Neural cell (in vitro differentiated cells): ENCODE results near the gene SLF1. TPM values are rescaled to one million over a fixed set of nuclear protein-coding genes. Genes with fewer than 3 reads are reported as not detected.
A peak's percentile ranks its signal among the peaks of the same experiment; 100 is the strongest.

Experiments
- H2AFZ ChIP-seq: fragments of 200-600, 300-800 bp; sonication (generic), shearing (Covaris generic); 2 replicates; pipeline ENCODE4 v1.6.0; 2014; ENCODE audit warnings: low read depth, mild to moderate bottlenecking, antibody characterized with exemption, low read length, moderate library complexity
- H3F3A ChIP-seq: fragments of 200-600 bp; shearing (Covaris generic); 2 replicates; pipeline ENCODE4 v1.6.1; 2016; ENCODE audit warnings: mild to moderate bottlenecking, moderate library complexity, mixed read lengths, antibody characterized with exemption, low read length; ENCODE audit not compliant: insufficient read depth, poor library complexity, severe bottlenecking
- H3K27ac ChIP-seq: fragments of 200-600, 300-800 bp; sonication (generic), shearing (Covaris generic); 2 replicates; pipeline ENCODE4 v1.5.1; 2014; ENCODE audit warnings: mild to moderate bottlenecking, low read length, moderate library complexity
- H3K27me3 ChIP-seq: fragments of 300-800, 200-600 bp; sonication (generic), shearing (Covaris generic); 2 replicates; pipeline ENCODE4 v1.6.0; 2014; ENCODE audit warnings: mild to moderate bottlenecking, low read depth, low read length, moderate library complexity; ENCODE audit not compliant: insufficient read depth
- H3K36me3 ChIP-seq: fragments of 300-800, 200-600 bp; sonication (generic), shearing (Covaris generic); 2 replicates; pipeline ENCODE4 v1.5.1; 2014; ENCODE audit warnings: mild to moderate bottlenecking, antibody characterized with exemption, low read length, moderate library complexity; ENCODE audit not compliant: insufficient read depth
- H3K4me2 ChIP-seq: fragments of 300-800, 200-600 bp; sonication (generic), shearing (Covaris generic); 2 replicates; pipeline ENCODE4 v1.6.0; 2014; ENCODE audit warnings: mild to moderate bottlenecking, low read length
- H3K4me3 ChIP-seq: fragments of 300-800, 200-600 bp; sonication (generic), shearing (Covaris generic); 2 replicates; pipeline ENCODE4 v1.5.1; 2014; ENCODE audit warnings: mild to moderate bottlenecking, low read length, moderate library complexity
- H3K79me2 ChIP-seq: fragments of 200-600 bp; shearing (Covaris generic); replicated peaks from 2 replicates; pipeline ENCODE4 v1.6.0; 2014; ENCODE audit warnings: mild to moderate bottlenecking, low read length, moderate library complexity; ENCODE audit not compliant: insufficient read depth
- H3K9ac ChIP-seq: fragments of 300-800, 200-600 bp; sonication (generic), shearing (Covaris generic); 2 replicates; pipeline ENCODE4 v1.6.1; 2016; ENCODE audit warnings: mild to moderate bottlenecking, low read length, mixed read lengths
- H3K9me2 ChIP-seq: fragments of 200-600 bp; shearing (Covaris generic); 2 replicates; pipeline ENCODE4 v1.6.1; 2016; ENCODE audit warnings: mild to moderate bottlenecking, low read length, mixed read lengths; ENCODE audit not compliant: insufficient read depth
- H3K9me3 ChIP-seq: fragments of 200-600, 300-800 bp; sonication (generic), shearing (Covaris generic); 2 replicates; pipeline ENCODE4 v1.6.1; 2016; ENCODE audit warnings: mild to moderate bottlenecking, mixed run types, low read length, moderate library complexity, mixed read lengths
- H4K20me1 ChIP-seq: fragments of 200-600 bp; shearing (Covaris generic); 2 replicates; pipeline ENCODE4 v1.6.1; 2016; ENCODE audit warnings: mild to moderate bottlenecking, mixed run types; ENCODE audit not compliant: insufficient read depth
- EP300 ChIP-seq: fragments of 450-650 bp; conservative IDR thresholded peaks from 2 replicates; pipeline ENCODE4 v1.6.1; 2014; ENCODE audit warnings: antibody characterized with exemption, mild to moderate bottlenecking, moderate library complexity; ENCODE audit not compliant: poor library complexity, severe bottlenecking
- EZH2 ChIP-seq: fragments of 200-600, 300-800 bp; shearing (Covaris generic), sonication (generic); IDR thresholded peaks from 2 replicates; pipeline ENCODE4 v1.6.1; 2014; ENCODE audit warnings: antibody characterized with exemption, low read length, borderline replicate concordance, mild to moderate bottlenecking; ENCODE audit not compliant: insufficient read depth, poor library complexity, severe bottlenecking
- MXI1 ChIP-seq: fragments of 450-650 bp; conservative IDR thresholded peaks from 2 replicates; pipeline ENCODE4 v1.6.1; 2014; ENCODE audit warnings: antibody characterized with exemption, mild to moderate bottlenecking; ENCODE audit not compliant: poor library complexity, severe bottlenecking
- POLR2AphosphoS5 ChIP-seq: IDR thresholded peaks from 2 replicates; pipeline ENCODE4 v1.6.1; 2012
- RAD21 ChIP-seq: fragments of 450-650 bp; conservative IDR thresholded peaks from 2 replicates; pipeline ENCODE4 v1.6.1; 2014; ENCODE audit warnings: antibody characterized with exemption, mild to moderate bottlenecking, moderate library complexity
- SMC3 ChIP-seq: fragments of 450-650 bp; conservative IDR thresholded peaks from 2 replicates; pipeline ENCODE4 v1.6.1; 2014; ENCODE audit warnings: antibody characterized with exemption, mild to moderate bottlenecking, moderate library complexity; ENCODE audit not compliant: poor library complexity
- TAF1 ChIP-seq: IDR thresholded peaks from 2 replicates; pipeline ENCODE4 v1.6.1; 2012; ENCODE audit warnings: low read depth
- polyA plus RNA-seq: library from polyadenylated mRNA; depleted of rRNA; stranded (reverse); fragments of >200 nt; gene quantifications from 2 replicates; pipeline ENCODE4 v1.2.3, GENCODE V29; 2014
- TF ChIP-seq, protein P1 (sequence below): fragments of 450-650 bp; IDR thresholded peaks from 2 replicates; pipeline ENCODE4 v1.5.1; 2014; ENCODE audit warnings: antibody characterized with exemption, mild to moderate bottlenecking, moderate library complexity; ENCODE audit not compliant: poor library complexity, severe bottlenecking
- TF ChIP-seq, protein P2 (sequence below): IDR thresholded peaks from 2 replicates; pipeline ENCODE4 v1.6.1; 2012; ENCODE audit warnings: borderline replicate concordance

SLF1 gene
- polyA plus RNA-seq, 1 donor from 2014 or later, result 19.7 TPM

DNA sequence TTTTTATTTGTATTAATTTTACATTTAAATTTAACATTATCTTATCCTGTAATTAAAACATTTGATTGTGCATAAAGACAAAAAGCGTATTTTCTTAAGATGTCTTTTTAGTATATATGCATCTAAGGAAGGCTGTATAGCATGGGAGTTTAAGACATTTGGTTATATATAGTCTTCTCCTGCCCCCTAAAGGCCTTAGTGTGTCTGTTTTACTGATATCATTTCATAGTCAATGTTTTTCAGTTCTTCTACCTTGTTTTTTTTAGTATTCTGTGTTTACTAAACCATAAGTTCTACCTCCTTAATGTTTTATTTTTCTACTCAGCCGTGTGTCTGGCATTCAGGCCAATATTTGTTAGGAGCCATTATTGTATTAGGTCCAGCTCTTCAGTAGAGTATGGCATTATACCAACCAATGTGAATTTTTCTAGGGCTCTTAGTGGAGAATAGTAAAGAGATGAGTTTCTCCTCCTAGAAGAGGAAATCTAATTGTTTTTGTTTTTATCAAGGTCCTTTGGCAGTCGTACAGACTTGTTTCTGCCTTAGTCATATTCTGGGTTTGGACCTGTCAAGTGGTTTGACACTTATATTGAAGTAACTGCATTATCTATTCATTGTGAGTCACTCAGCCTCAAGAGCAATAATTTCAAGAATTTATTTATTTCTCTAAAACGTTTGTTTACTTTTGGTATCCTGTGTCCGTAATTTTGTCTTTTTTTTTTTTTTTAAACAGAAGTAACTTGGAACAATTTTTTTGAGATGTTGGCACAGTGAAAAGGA lies 74.8 kb downstream of the SLF1 start:
- H3K36me3 ChIP-seq, result no peaks in the 10 kb centered on the region
- H4K20me1 ChIP-seq, result no peaks in the 10 kb centered on the region
- H2AFZ ChIP-seq, result no peak overlapping the region
- TF ChIP-seq TAF1 (no peak), MXI1 (no peak), RAD21 (peak; percentile 86), SMC3 (peak; percentile 77), POLR2AphosphoS5 (no peak)
- TF ChIP-seq, protein P1, sequence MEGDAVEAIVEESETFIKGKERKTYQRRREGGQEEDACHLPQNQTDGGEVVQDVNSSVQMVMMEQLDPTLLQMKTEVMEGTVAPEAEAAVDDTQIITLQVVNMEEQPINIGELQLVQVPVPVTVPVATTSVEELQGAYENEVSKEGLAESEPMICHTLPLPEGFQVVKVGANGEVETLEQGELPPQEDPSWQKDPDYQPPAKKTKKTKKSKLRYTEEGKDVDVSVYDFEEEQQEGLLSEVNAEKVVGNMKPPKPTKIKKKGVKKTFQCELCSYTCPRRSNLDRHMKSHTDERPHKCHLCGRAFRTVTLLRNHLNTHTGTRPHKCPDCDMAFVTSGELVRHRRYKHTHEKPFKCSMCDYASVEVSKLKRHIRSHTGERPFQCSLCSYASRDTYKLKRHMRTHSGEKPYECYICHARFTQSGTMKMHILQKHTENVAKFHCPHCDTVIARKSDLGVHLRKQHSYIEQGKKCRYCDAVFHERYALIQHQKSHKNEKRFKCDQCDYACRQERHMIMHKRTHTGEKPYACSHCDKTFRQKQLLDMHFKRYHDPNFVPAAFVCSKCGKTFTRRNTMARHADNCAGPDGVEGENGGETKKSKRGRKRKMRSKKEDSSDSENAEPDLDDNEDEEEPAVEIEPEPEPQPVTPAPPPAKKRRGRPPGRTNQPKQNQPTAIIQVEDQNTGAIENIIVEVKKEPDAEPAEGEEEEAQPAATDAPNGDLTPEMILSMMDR, result peak; percentile 80
- no peak overlapping the region for H3K27ac ChIP-seq
- H3F3A ChIP-seq, result no peaks in the 10 kb centered on the region
- no peaks in the 10 kb centered on the region for H3K9me3 ChIP-seq
- no peaks in the 10 kb centered on the region for H3K27me3 ChIP-seq
- peak overlapping the region; percentile 14 for H3K4me3 ChIP-seq
- no peak overlapping the region for H3K4me2 ChIP-seq
- H3K79me2 ChIP-seq, result peaks cover 4% of the 10 kb centered on the region
- no peaks in the 10 kb centered on the region for H3K9me2 ChIP-seq
- no peak overlapping the region for H3K9ac ChIP-seq

DNA sequence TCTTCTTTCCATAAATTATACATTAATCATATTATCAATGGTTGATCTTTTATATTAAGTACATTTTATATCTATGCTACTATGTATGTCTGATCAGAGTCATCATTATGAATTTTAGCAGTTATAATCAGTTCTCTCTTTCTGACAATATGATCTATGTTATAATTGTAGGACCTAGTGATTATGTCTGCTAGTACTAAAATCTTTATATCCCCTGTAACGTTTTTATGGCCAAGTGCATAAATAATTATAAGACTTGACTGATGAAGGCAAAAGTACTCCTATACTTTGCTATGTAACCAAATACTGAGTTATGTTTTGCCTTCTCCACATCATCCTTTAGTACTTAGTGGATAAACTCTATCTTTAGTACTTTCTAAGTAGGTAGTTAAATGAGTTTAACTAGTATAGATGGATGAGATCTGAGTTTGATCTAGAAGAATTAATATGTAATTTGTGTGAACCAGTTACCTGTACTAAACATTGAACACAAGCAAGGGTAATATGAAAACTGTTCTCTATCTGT lies 75.4 kb downstream of the SLF1 start:
- Histone ChIP-seq H3K27ac (no peak overlapping the region), H3K9me2 (no peaks in the 10 kb centered on the region), H4K20me1 (no peaks in the 10 kb centered on the region), H3K36me3 (no peaks in the 10 kb centered on the region), H3F3A (no peaks in the 10 kb centered on the region), H2AFZ (no peak overlapping the region), H3K9me3 (no peaks in the 10 kb centered on the region), H3K4me3 (no peak overlapping the region), H3K9ac (no peak overlapping the region), H3K4me2 (no peak overlapping the region), H3K27me3 (no peaks in the 10 kb centered on the region), H3K79me2 (peaks cover 4% of the 10 kb centered on the region)
- TF ChIP-seq, protein P1, result no peak
- TF ChIP-seq POLR2AphosphoS5 (no peak), TAF1 (no peak), MXI1 (no peak), RAD21 (no peak), EP300 (no peak), SMC3 (no peak), EZH2 (no peak)
- TF ChIP-seq, protein P2, sequence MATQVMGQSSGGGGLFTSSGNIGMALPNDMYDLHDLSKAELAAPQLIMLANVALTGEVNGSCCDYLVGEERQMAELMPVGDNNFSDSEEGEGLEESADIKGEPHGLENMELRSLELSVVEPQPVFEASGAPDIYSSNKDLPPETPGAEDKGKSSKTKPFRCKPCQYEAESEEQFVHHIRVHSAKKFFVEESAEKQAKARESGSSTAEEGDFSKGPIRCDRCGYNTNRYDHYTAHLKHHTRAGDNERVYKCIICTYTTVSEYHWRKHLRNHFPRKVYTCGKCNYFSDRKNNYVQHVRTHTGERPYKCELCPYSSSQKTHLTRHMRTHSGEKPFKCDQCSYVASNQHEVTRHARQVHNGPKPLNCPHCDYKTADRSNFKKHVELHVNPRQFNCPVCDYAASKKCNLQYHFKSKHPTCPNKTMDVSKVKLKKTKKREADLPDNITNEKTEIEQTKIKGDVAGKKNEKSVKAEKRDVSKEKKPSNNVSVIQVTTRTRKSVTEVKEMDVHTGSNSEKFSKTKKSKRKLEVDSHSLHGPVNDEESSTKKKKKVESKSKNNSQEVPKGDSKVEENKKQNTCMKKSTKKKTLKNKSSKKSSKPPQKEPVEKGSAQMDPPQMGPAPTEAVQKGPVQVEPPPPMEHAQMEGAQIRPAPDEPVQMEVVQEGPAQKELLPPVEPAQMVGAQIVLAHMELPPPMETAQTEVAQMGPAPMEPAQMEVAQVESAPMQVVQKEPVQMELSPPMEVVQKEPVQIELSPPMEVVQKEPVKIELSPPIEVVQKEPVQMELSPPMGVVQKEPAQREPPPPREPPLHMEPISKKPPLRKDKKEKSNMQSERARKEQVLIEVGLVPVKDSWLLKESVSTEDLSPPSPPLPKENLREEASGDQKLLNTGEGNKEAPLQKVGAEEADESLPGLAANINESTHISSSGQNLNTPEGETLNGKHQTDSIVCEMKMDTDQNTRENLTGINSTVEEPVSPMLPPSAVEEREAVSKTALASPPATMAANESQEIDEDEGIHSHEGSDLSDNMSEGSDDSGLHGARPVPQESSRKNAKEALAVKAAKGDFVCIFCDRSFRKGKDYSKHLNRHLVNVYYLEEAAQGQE, result no peak
